HG03097 (cell line): ENCODE data around the gene PRRC2A.
A peak's percentile ranks its signal among the peaks of the same experiment; 100 is the strongest.

ENCODE experiments used
- ATAC-seq: cut with Tn5 transposase; IDR thresholded peaks from one replicate; pipeline ENCODE4 v1.9.1; 2021; ENCODE audit not compliant: unreplicated experiment, low FRiP score

Gene PRRC2A

GRCh38 chr6:31620586-31621319 is at the start of gene PRRC2A:
Gene PRRC2A (plus strand): TSS chr6:31620715. CDS start chr6:31622790, 2,075 bp downstream.
- peak; percentile 55 for ATAC-seq

DNA sequence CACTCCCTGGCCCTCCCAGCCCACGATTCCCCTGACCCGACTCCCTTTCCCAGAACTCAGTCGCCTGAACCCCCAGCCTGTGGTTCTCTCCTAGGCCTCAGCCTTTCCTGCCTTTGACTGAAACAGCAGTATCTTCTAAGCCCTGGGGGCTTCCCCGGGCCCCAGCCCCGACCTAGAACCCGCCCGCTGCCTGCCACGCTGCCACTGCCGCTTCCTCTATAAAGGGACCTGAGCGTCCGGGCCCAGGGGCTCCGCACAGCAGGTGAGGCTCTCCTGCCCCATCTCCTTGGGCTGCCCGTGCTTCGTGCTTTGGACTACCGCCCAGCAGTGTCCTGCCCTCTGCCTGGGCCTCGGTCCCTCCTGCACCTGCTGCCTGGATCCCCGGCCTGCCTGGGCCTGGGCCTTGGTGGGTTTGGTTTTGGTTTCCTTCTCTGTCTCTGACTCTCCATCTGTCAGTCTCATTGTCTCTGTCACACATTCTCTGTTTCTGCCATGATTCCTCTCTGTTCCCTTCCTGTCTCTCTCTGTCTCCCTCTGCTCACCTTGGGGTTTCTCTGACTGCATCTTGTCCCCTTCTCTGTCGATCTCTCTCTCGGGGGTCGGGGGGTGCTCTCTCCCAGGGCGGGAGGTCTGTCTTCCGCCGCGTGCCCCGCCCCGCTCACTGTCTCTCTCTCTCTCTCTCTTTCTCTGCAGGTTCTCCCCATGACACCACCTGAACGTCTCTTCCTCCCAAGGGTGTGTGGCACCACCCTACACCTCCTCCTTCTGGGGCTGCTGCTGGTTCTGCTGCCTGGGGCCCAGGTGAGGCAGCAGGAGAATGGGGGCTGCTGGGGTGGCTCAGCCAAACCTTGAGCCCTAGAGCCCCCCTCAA is 48.2 kb upstream of the PRRC2A start, which contains the start of gene LTA:
LTA (plus strand) TSS at position 249 of the 871 bp plus-strand sequence; CDS start at position 703, 454 bp downstream.
- peak; percentile 40 for ATAC-seq

GRCh38 chr6:31573239-31574105 is 47.0 kb upstream of the PRRC2A start:
- ATAC-seq: no peak

GRCh38 chr6:31574106-31575061 is 46.1 kb upstream of the PRRC2A start:
- no peak for ATAC-seq

DNA sequence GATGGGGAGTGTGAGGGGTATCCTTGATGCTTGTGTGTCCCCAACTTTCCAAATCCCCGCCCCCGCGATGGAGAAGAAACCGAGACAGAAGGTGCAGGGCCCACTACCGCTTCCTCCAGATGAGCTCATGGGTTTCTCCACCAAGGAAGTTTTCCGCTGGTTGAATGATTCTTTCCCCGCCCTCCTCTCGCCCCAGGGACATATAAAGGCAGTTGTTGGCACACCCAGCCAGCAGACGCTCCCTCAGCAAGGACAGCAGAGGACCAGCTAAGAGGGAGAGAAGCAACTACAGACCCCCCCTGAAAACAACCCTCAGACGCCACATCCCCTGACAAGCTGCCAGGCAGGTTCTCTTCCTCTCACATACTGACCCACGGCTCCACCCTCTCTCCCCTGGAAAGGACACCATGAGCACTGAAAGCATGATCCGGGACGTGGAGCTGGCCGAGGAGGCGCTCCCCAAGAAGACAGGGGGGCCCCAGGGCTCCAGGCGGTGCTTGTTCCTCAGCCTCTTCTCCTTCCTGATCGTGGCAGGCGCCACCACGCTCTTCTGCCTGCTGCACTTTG is 45.1 kb upstream of the PRRC2A start, which contains the start of gene TNF:
TNF (plus strand) TSS at position 231 of the 567 bp plus-strand sequence; CDS start at position 408, 177 bp downstream.
- ATAC-seq: no peak

DNA sequence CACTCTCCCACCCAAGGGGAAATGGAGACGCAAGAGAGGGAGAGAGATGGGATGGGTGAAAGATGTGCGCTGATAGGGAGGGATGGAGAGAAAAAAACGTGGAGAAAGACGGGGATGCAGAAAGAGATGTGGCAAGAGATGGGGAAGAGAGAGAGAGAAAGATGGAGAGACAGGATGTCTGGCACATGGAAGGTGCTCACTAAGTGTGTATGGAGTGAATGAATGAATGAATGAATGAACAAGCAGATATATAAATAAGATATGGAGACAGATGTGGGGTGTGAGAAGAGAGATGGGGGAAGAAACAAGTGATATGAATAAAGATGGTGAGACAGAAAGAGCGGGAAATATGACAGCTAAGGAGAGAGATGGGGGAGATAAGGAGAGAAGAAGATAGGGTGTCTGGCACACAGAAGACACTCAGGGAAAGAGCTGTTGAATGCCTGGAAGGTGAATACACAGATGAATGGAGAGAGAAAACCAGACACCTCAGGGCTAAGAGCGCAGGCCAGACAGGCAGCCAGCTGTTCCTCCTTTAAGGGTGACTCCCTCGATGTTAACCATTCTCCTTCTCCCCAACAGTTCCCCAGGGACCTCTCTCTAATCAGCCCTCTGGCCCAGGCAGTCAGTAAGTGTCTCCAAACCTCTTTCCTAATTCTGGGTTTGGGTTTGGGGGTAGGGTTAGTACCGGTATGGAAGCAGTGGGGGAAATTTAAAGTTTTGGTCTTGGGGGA is 44.4 kb upstream of the PRRC2A start:
- no peak for ATAC-seq

- no peak for ATAC-seq
Observed at GRCh38 chr6:31576897-31577578, 43.5 kb upstream of the PRRC2A start.

DNA sequence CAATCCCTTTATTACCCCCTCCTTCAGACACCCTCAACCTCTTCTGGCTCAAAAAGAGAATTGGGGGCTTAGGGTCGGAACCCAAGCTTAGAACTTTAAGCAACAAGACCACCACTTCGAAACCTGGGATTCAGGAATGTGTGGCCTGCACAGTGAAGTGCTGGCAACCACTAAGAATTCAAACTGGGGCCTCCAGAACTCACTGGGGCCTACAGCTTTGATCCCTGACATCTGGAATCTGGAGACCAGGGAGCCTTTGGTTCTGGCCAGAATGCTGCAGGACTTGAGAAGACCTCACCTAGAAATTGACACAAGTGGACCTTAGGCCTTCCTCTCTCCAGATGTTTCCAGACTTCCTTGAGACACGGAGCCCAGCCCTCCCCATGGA is 42.9 kb upstream of the PRRC2A start:
- ATAC-seq: no peak

- ATAC-seq: no peak
Observed at GRCh38 chr6:31578184-31579118, 42.1 kb upstream of the PRRC2A start.

DNA sequence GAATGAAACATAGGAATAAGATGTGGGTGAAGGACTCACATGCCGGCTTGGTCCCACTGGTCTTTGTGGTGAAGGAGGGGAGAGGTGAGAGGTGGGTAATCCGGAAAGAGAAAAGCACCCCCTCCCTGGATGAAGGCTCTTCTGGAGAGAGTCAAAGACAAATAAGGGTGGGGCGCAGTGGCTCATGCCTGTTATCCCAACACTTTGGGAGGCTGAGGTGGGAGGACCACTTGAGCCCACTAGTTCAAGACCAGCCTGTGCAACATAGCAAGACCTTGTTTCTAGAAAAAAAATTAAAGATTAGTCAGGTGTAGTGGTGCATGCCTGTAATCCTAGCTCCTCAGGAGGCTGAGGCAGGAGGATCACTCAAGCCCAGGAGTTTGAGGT is 41.4 kb upstream of the PRRC2A start:
- ATAC-seq: no peak

DNA sequence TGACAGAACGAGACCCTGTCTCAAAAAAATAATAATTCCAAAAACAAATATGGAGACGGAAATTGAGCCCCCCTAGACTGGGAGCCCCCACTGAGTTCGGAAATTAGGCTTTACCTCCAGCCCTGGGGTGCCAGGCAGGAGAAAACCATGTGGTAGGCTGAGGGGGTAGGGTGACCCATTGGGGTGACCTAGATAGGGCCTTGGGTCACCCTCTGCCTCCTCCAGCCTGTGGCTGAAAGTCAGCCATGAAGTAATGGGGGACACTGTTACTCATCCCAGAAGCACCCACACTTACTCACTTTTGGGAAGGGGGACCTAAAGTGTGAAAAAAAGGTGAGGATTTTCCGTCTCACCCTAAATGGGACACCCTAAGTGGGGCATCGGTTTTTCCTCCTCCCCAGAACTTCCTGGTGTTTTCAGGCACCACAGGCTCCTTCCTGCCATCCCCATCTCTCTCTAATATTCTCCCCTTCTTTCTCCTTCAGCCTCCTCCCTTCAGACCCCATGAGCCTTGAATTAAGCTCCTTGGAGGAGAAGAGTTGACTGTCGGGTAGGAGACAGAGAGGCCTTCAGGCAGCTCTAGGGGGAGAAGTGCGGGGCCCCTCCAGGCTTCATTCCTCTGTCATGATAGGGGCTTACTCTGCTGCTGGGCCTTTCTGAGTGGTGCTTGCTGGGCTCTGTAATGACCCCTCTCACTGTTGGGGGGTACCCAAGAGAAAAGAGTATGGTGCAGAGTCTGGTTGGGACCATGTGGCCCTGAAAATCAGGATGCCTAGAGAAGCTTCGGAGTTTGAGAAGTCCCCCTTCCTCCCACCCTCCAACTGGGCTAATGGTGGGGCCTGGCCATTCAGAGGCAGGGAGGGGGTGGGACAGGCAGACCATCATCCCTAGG is 40.7 kb upstream of the PRRC2A start:
- no peak for ATAC-seq

DNA sequence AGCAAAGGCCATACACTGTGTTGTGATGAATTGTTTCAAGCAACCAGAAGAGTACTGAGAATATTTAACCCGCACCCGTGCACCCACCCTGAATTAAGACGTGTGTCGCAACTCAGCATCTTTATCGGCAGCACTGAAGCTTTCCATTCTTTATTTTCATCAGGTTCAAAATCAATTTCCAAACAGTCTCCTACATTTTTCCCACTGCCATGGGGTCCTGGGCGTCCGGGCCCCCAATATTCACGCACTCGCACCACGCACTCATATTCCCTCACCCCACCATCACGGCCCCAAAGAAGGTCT is 40.1 kb upstream of the PRRC2A start:
- no peak for ATAC-seq

DNA sequence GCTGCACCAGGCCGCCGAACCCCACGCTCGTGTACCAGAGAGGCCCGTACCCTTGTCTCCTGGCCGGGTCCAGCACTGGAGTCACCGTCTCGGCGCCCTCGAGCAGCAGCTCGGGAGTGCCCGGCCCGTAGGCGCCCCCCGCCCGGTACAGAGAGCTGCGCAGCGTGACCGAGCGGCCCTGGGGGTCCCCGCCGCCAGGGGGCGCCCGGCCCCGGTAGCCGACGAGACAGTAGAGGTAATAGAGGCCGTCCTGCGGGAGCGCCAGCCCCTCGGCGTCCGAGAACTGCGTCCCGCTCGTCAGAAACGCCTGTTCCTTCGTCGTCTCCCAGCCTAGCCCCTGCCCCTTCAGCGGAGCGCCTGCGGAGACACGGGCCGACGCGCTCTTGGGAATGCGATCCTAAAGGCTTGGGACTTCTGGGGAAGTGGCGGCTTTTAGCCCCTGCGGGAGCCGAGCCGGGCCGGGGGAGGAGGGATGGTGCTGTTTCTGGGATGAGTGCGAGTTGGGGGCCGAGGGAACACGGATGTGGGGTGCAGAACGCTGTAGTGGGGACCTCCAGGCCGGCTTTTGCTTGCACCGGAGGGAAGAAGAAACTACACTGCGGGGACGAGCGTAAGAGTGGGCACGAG is 39.6 kb upstream of the PRRC2A start:
- peak; percentile 58 for ATAC-seq

DNA sequence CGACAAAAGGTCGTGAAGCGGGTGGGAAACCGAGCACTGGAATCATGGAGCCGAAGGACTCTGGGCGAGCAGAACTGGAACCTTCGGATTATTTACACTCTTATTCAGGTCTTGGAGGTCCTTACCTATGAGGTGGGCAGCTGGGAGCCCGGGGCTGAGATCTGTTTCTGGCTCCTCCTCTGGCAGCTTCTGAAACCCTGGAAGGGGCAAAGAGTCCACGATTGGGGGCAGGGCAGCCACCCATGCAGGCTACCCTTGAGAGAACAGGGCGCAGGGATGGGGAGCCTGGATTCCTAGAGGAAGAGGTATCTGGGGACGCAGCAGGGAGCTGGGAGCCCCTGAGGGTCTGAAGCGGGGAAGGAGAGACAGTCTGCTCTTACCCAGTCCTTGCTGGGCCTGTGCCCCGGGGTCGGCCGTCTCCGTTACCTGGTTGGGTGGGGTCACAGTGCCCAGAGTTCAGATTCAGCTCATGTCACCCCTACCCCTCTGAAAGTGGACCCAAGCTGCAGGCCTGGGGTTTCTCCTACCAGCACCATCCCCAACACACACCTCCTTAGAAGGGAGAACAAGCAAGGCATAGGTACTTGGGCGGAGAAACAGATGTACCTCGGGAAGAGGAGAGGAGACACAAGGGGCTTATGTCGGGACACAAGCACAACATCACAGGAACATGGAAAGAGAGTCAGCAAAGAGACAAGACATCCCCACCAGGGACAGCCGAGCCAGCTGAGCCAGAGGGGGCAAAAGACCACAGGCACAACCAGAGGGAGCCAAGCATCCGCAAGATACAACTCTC is 38.9 kb upstream of the PRRC2A start:
- no peak for ATAC-seq

DNA sequence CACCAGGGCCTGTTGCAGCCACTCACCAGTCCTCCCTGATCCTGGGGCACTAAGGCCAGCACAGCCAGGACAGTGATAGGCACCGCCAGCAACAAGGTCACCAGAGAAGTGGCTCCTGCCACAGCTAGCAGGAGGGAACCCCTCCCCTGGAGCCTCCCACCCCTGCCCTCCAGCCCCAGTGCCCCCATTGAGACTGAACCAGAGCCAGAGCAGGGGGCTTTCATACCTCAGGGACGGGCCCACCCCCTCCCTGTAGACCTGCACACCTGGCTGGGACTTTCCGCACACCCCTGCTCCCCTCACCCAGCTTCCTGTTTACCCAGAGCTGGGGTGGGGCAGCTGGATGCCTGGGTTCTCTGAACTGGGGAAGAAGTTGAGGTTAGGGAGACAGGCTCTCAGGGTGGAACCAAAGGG is 38.3 kb upstream of the PRRC2A start, which contains the start of gene LTB:
LTB (minus strand) TSS at position 195 of the 414 bp plus-strand sequence; CDS start at position 188, 7 bp downstream.
- no peak for ATAC-seq
